ENCODE data around the gene FTO.

Gene FTO

DNA sequence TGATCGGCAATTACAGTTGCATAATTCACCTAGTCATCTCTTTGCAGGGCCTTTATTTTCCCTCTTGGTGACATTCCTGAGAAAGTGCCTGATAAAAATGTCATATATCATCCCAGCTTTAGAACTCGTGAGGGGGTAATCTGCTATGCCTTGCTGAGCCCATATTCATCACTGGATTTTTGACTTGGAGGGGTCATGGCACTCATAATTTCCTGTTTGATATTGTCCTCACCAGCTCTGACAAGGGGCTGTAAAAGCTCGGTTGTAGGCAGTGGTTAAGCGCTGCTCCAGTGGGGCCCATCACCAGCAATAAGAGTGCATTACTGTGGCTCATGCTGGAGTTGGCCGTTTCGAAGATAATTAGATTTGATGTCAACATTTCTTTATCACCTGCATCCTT is 355.4 kb downstream of the FTO start:
- DNase-seq (ENCODE audit: low spot score) = no peak

DNA sequence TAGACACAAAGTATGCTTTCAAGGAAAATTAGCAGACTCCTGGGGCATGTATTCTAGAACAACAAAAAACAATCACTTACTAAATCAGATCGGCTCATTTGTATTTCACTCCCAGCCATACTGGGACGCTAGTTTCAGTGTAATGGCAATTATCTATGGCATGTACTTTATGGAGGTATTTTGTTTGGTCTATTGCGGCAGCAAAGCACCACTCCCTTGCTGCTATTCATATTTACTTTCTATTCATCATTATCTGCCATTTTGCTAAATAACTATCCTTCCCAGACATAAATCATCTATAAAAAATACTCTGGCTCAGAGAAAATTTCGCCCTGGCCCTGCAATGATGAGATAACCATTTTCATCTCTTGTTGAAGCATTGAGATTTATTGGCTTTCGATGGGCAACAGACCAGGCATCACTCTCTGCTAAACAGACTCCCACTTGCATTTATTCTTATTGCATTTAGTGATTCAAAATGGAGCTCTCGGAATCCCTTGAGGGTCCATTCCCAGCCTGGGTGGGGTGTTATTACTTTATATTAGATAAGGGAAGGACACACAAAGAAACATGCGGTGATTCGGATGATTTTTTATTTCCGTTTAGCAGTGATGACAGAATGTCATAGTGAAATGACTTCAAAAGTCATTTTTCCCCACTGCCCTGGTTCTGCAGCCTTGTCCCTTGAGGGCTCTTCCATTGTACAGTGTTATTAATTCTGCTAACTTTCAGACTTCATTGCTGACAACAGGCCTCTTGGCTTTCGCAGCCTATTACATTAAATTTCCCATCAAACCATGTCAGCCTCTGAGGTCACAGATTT is 356.9 kb downstream of the FTO start:
- no peak for DNase-seq (ENCODE audit: low spot score)

DNA sequence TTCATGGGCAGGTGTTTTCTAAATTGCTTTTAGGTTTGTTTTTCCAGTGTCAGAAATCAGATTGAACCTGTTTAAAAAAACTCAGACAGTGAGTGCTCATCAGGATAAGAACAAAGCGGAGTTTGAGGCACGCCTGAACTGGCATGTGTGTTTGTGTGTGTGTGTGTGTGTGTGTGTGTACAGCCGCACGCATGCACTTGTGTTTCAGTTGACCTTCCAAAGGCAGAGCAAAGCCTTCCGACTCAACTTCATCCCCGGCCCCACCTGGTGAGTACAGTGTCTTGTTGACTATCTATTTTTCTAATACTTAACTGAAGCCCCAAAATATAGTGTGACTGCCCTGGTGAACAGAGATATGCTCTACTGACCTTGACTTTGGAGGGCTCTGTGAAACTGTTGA is 357.5 kb downstream of the FTO start:
- no peak for DNase-seq (ENCODE audit: low spot score)

DNA sequence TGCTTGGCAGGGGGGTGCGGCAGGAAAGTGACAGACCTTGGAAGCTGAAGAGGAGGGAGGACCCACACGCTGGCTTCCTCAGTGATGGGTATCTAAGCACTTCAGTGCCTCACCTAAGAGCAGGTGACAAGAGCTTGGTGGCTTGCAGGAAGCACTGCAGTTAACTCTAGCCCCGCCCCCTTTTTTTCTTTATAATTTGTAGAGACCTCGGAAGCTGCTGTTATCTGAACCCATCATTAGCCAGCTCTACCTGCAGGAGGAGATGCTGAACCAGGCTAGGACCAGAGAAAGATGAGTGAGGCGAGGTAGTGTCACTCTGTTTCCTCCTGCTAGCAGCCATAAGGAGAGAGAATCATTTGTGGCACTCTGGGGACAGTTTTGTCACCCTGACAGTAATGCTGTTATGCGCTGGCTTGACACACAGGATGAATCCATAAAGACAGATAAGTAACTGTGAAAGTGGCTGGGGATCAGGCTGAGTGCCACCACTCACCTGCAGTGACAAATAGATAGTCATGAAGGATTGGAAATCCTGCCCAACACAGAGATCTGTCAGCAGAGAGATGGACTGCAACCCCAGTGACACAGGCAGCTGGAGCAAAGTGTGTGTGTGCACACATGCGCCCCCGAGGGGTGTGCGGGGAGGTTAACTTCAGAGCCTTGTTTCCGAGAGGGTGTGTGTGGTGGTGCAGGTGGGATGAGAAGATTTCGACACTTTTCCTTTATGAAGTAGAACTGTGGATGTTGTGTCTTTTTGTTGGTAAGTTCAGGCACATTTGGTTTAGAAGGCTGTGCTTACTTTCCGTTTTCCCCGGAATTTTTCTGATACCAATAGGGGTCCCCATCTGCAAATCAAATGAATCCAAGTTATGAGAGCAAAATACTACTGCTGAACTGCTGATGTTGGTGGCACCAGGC is 358.7 kb downstream of the FTO start:
- DNase-seq (ENCODE audit: low spot score) = no peak

DNA sequence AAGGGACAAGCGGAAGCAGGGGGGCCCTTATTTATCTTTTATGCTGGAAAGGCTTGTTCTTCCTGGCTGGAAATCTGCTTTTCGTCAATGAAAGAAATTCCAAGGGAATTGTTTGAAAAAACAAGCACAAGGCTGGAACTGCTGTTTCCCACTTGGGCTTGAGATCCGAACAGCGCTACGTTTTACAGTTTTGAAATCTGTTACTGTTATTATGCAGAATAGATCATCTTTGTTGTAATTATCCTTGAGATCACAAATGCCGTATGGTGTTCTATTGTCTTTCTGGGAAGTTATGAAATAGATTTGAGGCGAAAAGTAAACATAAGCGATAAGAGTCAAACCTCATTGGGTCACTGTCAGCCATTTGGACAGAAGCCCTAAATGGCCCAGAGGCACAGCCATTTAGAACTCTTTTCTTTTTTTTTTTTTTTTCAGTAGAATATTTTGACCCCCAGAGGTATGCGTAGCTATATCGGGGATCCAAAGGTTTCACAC is 359.4 kb downstream of the FTO start:
- no peak for DNase-seq (ENCODE audit: low spot score)

DNA sequence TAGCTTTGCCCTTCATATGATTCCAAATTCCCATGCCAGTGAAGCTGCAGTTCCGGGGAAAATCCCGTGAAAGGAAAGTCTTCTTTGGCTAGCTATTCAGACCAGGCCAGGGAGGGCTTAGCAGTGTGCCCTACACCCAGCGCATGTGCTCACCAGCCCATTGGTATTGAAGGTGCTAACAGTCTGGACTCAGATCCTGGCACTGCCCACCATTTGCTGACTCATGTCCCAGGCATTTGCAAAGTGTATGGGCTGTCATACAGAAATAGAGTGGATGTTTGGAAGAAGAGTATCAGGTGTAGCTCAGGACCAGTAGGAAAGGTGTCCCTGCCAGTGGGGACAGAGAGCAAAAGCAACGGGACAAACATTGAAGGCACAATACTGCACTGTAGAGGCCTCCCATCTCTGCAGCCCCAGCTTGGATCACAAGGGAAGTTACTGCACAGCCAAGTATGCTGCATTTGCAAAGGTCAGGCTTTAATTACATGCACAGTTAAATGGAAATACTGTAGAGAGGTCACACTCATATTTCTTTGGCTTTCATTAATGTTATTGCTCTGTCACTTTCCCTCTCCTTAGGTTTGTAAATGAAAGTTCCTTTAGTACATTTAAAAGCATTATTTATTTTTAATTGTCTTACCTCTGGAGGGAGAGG is 362.6 kb downstream of the FTO start:
- no peak for DNase-seq (ENCODE audit: low spot score)

DNA sequence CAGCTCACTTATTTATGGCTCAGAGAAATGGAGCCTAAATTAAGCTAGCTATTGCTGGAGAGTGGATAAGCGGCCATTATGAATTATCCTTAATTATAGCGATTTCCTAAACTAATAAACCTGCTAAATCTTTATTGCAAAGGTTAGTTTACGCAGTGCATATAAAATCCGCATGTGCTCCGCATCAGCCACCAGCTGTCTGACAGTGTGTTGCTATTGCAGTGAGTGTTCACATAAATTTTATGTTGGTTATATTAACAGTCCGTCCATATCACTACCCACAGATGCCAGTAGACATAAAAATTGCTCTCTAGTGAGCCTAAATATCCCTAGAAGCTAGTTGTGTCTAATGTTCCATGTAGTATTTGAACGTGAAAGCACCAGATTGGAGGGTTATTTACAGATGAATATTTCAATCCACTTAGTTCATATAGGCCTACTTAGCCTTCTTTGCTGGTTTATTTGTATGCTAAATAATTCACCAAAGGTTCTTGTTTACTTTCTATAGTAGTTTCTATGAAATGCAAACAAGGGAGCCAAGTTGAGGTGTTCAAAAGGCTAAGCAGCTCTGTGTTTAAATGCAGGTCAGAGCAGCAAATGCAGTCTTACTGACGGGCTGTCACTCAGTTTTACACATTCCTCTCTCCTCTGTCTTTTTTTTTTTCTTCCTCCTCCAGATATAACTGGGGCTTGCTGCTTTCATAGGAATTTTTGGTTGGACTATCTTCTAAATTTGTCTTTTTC is 363.5 kb downstream of the FTO start:
- no peak for DNase-seq (ENCODE audit: low spot score)

DNA sequence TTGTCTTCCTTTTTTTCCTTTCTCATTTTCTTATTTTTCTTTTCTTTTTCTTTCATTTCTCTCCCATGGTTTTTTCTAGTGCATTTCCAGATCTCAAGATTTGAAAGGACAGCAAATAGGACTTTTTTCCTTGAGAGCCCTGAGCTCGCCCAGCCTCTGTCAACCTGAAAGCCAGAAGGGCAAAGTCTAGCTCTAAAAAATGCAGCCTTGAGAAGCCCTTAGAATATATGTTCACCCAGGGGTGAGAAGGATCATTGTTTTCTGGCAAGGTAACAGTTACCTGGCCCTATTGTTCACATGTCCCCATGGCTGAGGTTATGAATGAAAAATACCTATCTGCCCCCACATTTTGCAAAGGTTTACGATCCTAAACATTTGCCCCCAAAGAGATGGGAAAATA is 364.3 kb downstream of the FTO start:
- no peak for DNase-seq (ENCODE audit: low spot score)

DNA sequence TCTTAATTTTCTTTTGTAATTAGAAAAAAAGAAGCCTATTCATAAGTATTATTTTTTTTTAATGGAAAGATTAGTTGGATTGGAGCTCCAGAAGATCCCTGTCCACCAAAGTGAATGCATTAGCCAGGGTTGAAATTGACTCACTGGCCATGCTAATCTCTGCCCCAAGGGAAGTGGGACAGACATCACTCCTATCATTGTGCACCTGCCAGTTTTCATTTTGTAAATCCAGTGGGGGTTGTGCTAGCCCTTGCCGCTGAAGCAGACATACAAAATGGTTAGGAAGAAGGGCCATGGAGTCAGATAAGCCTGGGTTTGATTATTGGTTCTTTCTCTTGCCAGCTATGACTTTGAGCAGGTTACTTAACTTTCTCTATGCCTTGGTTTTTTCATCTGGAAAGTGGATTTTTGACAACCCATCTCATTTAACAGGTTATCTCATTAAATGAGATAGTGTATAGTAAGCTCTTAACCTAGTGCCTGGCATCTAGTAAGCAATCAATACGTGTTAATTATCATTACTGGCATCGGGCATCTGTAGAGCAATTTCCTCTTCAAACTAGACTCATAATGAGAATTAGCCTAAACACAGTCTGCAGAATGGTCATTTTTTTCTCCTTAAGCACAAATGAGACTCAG is 365.8 kb downstream of the FTO start:
- DNase-seq (ENCODE audit: low spot score) = no peak

DNA sequence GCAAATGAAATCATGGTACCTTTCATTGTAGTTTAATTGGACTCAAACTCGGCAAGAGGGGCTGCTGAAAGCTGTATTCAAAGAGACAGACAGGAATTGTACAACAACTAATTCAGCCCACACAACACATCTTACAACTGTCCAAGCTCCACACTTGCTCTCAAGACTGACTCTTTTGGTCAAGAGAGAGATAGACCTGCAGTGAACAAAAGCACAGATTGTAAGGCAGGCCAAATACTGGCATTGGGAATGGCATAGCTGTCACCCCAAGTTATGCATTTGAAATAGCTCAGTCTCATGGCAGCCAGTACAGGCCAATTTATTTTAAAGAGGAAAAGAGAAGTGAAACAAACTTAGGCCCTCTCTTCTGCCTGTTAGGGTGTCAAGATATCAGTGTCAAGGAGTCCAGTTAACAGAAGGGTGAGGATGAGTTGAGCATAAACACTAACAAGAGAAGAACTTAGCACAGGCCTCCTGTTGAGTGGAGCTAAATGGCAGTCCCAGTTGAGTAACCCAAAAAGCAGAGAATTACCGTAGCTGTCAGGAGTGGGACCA is 366.9 kb downstream of the FTO start:
- DNase-seq (ENCODE audit: low spot score) = no peak

DNA sequence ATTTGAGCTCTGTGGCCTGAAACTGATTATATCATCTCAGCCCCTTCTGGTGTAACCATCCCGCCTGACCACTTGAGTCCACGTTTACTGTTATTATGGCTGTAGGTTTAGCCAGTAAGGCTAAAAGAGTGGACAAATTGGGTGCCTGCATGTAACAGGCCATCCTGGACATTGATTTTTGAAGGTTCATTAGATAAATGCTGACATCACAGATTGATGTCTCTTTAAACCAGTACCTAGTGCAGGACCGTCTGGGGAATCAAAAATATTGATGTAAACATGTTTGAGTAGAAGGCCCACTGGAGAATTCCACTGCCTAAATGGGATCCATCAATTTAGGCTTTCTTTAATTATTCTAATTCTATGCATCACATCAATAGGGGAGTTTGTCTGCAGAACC is 367.6 kb downstream of the FTO start:
- DNase-seq (ENCODE audit: low spot score) = no peak

DNA sequence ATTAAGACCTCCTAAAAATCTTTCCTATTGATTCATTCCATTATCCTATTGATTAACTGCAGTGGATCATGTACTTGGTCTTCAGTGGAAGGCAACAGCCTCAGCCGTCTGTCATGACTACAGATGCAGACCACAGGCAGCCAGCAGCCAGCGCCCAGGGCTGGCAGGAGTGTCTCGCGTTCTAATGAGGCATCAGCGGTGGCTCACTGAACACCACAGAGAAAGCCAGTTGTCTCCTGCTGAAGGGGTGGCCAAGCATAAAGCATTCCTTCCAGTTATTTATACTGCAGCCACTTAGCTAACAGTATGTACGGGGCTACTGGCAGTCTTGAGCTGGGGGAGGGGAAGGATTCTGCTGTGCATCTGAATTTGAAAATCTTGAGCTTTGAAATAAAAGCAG is 368.3 kb downstream of the FTO start:
- no peak for DNase-seq (ENCODE audit: low spot score)

DNA sequence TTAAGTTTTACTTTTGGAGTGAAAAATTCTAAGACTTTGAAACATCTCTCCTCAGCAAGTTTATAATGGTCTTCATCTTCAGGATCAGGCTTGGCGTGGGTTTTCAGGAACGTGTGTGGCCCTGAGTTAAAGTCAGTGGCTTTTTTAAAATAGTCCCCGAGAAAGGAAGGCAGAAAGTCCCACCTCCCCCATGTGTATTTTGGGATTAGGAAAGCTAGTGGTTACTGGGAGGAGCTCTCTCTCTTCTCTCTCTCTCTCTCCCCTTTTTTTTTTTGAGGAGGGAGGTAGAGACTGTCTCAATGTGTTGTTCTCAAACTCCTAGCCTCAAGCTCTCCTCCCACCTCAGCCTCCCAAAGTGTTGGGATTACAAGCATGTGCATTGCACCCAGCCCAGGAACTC is 369.4 kb downstream of the FTO start:
- no peak for DNase-seq (ENCODE audit: low spot score)

DNA sequence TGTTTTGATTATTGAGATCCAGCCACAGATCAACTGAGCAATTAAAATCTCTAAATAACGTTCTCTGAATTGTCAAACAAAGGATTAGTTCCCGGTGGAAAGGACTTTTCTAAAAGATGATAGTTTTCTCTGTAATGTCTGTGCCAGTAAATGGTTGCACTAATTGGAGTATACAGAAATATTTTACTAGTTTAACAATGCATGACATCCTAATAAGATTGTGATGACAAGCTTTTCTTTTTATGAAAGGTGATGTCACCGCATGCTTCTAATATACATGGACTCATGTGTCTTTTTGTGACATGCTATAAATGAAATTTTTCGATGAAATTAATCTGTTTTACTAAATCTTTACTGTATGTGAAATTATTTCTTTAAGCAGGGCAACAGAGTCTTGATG is 371.5 kb downstream of the FTO start:
- no peak for DNase-seq (ENCODE audit: low spot score)

DNA sequence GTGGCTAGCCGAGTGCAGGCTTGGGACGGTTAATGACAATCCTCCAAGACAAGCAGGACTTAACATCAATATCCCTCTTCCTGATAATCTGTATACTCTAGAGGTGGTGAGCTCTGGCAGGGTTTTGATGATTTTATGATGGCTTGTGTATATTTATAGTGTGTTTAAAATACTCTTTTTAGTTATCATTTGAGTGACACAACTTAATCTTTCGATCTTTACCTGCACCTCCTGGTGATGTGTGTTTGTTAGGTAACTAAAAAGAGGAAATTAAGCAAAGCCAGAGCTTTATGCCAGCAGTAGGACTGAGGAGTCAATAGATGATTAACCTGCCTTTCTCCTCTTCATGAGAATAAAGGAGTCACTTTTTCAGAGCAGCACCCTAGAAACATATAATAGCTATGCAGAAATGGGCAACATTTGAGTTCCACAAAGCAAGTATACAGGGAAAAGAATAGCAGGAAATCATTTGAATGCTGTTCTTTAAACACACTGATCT is 372.1 kb downstream of the FTO start:
- no peak for DNase-seq (ENCODE audit: low spot score)

DNA sequence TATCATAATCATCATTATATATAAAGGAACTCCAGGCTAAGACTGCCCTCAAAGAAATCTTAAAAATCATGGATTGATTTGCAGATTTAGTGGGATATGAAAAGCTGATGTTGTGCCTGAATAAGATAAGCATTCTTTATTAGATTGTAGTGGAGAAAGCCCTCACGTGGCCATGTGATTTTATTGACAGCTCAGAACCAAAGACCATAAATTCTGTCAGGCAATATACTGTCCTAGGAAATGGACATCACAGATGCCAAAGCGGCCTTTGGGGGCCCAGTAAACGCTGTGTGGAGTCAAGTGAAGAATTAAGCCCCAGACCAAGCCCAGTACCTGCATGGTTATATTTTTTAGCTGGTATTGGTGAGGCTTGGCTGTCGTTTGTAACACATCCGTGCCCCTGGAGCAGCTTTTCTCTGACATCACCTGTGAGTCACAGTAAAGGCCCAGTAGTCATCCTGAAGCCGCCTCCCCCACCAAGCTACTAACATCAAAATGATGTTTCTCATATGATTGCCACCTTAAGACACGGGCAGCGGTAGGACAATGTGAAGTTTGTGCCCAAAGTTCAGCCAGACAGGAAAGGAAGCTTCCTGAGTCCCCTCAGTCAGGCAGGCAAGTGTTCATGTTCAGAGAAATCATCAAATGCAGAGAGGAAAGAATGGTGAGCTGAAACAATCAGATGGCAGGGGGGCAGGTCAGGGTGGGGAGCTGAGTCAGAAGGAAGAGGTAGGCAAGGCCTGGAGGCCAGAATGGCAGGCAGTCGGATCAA is 373.3 kb downstream of the FTO start:
- no peak for DNase-seq (ENCODE audit: low spot score)

DNA sequence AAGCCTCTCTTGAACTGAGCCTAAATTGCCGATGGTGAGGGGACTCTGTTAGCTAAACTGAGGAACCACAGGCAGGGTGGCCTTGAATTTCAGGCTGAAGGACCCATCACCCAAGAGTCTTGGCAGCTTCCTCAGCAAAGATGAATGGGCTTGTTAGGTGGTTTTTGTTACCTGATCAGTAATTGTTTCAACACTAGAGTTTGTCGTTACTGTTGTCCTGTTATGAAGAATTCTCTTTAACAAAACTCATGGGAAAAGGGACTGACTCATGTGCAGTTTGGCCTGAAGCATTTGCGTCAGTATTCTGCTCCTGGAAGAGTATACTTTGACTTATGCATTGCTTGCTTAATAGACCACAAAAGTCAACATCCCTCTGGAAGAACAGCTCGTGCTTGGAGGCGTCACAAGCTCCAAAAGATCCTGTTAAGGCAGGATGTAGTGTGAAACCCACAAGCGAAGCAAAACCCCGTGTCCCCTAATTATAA is 376.6 kb downstream of the FTO start:
- no peak for DNase-seq (ENCODE audit: low spot score)

DNA sequence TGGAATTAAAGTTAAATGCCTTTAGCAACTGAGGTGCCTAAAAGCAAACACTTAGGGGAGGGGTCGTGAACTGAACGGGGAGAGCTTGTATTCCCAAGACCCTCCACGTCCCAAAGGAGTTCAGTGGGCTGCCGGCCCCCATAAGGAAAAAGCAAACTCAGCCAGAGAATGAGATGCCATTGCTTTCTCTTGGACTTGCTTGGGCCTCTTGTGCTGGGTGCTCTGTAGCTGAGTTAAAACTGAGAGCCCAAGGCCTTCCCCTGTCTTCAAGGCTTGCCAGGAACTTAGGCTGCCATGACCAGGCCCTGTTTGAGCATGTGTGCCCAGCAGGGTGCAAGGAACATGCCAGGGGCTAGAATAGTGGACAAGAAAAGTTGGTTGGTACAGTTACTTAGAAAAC is 382.8 kb downstream of the FTO start:
- DNase-seq (ENCODE audit: low spot score) = no peak

DNA sequence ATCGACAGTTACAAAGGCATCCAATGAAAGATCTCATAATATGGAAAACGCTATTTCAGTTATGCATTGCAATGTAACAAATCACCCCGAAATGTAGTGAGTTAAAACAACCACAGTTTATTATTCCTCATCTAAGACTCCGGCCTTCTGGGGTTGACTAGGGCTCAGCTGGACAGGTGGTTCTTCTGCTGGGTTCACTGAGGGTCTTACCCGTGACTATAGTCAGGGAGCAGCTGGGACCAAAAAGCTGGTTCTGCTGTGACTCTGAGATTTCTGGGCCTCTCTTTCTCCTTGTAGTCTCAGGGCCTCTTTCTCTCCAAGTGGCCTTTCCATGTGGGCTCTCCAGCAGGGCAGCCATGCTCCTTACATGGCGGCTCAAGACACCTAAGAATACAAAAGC is 386.6 kb downstream of the FTO start:
- no peak for DNase-seq (ENCODE audit: low spot score)

DNA sequence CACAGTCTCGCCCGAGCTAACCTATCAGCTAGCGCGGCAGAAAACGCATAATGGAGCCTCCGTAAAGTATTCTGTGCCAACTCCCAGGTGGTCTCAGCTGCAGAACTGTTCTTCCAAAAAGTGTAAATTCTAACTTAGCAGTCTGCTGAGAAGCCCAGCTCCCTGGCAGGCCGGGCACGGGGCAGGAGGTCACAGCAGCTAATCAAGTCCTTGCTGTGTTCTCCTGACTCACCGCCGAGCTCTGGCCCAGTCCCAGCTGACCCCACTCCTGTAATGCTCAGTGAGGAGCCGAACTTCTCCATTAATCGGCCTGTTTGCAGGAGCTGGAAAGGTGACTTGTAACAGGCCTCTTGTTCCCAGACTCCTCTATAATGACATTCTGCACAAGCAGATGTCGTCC is 389.3 kb downstream of the FTO start:
- DNase-seq (ENCODE audit: low spot score) = no peak
